ENCODE measurements around the gene CAP2.

CAP2 gene, protein sequence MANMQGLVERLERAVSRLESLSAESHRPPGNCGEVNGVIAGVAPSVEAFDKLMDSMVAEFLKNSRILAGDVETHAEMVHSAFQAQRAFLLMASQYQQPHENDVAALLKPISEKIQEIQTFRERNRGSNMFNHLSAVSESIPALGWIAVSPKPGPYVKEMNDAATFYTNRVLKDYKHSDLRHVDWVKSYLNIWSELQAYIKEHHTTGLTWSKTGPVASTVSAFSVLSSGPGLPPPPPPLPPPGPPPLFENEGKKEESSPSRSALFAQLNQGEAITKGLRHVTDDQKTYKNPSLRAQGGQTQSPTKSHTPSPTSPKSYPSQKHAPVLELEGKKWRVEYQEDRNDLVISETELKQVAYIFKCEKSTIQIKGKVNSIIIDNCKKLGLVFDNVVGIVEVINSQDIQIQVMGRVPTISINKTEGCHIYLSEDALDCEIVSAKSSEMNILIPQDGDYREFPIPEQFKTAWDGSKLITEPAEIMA

DNA sequence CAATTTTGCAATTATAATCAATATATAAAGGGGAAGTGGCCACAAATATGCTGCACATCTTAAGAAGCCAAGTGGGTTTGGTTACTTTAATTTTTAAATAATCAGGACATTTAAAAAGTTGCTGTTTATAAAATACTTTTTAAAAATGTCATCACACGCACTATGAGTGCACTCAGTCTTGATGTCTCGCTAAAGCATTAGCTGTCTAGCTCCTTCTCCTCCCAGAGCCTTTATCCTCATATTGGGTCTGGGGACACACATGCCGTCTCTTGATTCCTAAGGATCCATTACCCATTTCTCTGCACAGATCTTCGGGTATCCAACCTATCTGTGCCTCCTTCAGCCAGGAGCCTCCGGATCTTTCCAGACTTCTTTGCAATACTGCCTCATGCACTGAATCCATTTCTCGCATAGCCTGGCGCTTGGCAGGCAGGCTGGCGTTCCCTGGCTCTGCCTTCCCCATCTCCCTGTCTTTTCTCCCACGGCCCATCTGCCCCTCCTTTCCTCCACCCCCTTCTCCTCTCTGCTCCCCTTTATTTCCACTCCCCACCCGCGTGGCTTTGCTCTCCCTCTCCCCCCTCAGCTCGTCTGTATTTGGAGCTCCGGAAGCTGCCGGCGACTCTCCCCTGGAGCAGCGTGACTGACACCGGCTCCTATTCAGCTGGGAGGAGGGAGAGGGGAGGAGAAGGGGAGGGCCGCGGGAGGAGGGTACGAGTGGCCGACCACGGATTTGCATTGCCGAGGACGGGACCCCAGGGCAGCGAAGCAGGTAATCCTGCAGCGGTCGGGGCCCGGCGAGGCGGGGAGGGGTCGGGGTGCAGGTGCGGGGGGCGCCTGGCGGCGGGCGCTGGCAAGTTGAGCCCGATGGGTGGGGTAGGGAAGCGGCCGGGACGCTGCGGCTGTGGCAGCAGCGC, at the start of gene CAP2:
CAP2 (plus strand) TSS at position 618 of the 914 bp plus-strand sequence. CDS start 27,961 bp downstream, outside the sequence.
- peak; percentile 70 for DNase-seq

DNA sequence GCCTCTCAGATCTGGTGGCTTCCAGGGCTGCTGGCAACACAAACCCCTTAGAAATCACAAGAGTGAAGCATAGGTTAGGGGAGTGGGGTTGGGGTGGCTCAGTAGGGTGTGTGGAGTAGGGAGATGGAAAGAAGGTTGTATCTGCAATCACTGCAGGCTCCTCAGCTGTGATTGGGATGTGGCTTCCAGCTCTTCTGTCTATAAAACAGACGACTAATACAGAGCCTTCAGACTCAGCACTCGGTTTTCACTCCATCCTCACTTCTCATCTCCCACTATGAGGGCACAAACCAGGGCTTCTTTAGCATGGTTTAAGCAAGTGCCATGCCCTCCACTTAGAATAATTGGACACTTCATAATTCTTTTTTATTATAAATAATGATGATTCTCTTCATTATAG, 46.4 kb upstream of the CAP2 start:
- no peak for DNase-seq

DNA sequence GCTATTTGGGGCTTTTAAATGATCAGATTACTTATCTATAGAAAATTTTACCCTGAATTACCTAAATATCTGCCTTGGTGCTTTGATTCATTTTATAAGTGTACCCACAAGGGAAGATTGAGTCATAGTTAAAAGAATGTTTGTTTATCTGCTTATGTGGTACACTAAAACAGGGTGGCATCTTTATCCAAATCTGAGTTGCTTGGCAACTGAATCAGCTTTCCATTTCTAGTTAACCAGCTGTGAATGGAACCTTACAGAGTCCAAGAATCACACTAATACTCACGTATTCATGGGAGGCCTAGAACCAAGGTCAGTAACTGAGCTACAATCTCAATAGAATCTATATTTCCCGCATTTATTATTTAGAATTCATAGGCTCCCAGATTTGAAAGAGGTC, 44.0 kb upstream of the CAP2 start:
- DNase-seq: no peak

DNA sequence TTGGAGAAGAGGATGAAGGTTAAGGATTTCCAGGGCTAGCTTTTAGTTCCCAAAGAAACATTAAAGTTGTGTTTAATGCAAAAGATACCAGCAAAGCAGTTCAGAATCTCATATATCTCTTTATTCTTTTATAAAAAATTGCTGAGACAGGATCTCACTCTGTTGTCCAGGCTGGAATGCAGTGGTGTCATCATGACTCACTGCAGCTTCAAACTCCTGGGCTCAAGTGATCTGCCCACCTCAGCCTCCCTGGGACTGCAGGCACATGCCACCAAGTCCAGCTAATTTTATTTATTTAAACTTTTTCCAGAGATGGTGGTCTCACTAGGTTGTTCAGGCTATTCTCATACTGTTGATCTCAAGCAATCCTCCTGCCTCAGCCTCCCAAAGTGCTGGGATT, 41.1 kb upstream of the CAP2 start:
- DNase-seq: no peak

DNA sequence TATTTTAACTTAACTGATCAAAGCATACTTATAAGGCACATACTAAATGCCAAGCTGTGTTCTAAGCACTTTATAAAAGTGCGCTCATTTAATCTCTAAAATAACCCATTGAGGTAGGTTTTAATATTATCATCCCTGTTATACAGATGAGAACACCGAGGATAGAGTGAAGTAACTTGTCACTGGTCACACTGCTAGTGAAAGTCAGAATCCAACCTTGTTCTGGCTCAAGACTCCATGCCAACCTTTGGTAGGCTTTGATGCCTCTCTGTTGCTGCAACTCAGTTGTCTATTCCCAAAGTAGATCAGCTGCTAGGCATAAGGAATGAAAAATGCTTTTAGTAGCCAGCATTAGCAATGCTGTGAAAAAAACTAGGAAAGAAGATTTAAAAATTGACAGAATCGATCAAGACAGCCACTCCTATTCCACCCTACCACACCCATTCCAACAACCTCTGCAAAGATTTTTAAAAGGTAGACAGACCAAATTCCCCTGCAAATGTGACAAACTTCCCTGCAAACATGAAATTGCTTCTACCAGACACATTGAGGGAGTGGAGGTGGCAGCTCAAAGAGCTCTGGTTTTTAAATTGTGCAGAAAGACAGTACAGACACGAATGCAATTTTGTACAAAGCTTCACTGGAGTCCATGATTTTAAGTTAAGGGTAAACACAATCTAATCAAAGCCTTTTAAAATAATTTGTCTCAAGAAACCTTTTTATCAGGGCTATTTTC, 39.8 kb upstream of the CAP2 start:
- DNase-seq: no peak

DNA sequence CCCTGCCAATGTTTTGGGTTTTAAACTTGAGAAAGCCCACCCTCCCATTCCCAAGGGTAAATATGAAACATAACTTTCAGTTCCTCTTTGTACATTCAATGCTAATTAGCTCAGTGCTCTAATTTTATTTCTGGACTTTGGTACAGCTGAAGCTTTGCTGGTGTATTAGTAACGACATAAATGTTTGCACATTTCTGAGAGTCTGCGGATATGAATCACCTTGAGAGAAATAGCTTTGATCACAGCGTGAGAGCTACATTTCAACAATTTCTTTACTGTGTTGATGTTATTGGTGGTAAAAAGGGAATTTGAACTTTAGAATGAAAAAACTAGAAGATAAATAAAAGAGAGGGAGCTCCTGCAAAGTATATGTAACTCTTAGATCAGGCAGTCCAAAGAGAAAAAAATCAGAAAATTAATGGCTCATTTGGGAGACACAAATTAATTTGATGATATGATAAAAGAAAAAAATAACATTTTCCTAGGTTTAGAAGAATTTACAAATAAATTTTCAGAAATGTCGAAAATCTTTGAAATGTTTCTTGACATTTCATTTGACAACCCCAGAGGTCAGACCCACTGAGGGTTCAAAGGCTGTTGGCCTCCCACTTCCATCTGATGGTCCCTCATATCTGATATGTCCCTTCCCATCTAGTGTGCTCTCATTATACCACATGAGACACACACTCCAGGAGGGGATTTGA, 38.5 kb upstream of the CAP2 start:
- no peak for DNase-seq

DNA sequence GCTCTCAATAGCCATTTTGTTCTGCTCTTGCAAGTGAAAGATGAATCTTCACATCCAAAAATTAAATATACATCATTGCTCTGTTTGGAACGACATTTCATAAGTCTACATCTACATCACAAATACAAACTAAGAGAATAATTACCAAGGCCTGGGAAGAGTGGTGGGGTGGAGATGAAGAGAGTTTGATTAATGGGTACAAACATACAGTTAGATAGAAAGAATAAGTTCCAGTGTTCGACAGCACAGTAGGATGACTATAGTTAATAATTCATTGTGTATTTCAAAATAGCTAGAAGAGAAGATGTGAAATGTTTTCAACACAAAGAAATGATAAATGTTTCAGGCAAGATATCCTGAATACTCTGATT, 38.0 kb upstream of the CAP2 start:
- no peak for DNase-seq

DNA sequence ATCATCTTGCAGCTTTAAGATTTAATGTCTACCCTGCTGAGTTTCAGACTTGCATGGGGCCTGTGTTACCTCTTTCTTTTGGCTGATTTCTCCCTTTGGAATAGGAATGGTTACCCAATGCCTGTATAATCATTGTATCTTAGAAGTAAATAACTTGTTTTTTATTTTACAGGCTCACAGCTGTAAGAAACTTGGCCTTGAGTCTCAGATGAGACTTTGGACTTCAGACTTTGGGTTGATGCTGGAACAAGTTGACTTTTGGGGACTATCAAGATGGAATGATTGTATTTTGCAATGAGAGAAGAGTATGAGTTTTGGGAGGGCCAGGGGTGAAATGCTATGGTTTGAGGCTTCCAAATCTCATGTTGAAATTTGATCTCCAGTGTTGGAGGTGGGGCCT, 34.9 kb upstream of the CAP2 start:
- no peak for DNase-seq

DNA sequence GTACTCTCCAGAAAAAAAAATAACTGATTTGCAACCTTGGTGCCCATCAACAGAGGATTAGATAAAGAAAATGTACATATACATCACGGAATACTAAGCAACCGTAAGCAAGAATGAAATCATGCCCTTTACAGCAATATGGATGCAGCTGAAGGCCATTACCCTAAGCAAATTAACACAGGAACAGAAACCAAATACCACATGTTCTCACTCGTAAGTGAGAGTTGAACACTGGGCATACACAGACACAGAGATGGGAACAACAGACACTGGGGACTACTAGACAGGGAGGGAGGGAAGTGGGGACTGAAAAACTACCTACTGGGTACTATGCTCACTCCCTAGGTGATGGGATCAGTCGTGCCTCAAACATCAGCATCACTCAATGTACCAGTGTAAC, 32.8 kb upstream of the CAP2 start:
- DNase-seq: no peak

DNA sequence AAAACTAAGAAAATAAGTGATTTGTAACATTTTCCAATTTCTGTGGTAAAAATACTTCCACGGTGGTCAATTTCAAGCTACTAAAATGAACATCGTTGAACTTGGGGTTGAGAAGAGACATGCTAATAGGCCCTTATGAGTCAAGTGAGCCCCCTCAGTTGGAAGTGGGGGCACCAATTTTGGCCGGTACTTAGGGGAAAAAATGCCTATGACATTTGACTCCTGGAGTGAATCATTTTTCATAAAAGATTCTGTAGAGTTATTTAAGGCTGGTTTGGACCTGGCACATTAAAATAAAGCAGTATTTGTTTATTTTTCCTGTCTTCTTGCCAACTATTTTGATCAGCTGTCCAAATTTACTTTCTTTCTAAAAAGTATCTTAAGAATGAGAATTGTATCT, 32.4 kb upstream of the CAP2 start:
- no peak for DNase-seq

DNA sequence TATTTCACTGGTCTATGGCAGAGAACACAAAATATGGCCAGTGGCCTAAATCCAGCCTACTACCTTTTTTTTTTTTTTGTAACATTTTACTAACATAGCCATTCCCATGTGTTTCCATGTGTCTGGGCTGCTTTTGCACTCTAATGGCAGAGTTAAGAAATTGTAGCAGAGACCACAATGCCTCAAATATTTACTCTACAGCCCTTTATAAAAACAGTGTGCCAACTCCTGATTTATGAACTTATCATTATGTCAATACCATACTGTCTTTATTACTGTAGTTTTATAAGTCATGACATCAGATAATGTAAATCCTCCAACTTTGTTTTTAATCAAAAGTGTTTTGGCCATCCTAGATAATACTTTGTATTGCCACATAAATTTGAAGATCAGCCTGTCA, 27.4 kb upstream of the CAP2 start:
- no peak for DNase-seq

DNA sequence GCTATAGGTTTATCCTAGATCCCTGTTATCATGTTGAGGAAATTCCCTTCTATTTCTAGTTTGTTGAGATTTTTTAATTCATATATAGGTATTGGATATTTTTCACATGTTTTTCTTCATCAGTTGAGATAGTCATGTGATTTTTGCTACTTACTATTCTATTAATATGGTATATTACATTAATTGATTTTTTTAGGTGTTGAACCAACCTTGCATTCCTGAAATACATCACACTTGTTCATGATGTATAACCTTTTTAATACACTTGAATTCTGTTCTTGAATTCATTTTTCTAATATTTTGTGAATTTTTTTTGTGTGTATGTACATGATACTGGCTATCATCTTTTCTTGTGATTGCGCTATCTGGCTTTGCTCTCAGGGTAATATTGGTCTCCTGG, 25.5 kb upstream of the CAP2 start:
- no peak for DNase-seq

DNA sequence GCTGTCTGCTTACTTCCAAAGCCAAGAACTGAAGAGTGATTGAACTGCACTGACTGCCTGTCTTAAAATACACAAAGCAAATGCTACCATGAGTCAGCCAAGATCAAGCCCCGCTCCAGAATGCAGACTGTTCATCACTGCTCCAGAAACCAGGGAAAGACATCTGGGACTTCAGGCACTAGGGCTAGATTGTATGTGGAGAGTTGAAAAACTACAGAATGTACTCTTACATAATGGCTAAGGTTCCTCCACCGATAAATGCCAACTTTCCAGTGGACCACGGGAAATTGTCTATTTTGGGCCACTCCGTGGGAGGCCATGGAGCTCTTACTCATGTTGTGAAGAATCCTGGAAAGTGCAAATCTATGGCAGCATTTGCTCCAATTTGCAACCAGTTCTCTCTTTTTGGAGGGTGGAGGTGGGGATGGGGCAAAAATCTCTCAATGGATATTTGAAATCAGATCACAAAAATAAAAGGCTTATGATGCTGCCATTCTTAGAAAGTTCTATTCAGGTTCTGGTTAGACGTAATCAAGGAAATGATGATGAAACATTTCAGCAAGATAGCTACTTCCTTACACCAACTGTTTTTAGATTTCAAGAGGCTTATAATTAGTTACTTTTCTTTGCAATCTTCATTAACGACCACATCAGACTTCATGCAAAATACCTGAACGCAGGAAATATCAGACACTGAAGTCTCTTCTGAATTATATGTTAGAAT, 11.8 kb upstream of the CAP2 start:
- DNase-seq: no peak

DNA sequence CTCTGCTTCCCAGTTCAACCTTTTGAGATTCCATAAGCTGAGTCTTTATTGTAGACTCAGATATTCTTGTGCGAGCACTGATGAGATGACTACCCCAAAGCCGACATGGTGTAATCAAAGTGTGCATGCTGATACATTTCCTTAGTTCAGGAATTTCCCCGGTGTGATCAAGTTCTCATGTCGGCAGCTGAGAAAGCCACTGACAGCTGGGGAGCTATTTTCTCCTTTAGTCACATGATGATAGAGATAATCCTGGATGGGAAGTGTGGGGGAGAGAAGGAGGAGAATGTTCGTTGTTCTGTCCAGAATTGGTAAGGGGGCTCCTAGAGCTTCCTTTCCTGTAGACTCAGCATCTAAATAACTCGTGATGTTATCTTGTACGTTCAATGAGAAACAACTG, 7.7 kb upstream of the CAP2 start:
- no peak for DNase-seq

DNA sequence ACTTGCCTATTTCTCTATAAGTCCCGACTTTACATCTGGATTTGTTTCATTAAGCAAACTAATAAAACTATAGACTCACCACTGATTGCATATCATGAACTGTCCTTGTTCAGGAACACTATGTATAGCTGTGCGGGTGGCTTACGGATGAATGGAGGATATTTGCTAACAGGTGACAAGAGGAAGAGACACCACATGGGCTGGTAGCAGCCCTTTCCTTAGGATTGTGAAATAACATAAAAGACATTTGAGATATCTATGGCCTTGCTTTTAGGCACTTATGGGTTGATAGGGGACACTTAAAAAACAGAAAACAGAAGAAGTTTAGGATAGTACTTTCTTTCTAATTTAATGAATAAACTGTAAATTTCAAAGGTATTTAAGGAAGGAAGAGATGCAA, 5.0 kb upstream of the CAP2 start:
- no peak for DNase-seq

DNA sequence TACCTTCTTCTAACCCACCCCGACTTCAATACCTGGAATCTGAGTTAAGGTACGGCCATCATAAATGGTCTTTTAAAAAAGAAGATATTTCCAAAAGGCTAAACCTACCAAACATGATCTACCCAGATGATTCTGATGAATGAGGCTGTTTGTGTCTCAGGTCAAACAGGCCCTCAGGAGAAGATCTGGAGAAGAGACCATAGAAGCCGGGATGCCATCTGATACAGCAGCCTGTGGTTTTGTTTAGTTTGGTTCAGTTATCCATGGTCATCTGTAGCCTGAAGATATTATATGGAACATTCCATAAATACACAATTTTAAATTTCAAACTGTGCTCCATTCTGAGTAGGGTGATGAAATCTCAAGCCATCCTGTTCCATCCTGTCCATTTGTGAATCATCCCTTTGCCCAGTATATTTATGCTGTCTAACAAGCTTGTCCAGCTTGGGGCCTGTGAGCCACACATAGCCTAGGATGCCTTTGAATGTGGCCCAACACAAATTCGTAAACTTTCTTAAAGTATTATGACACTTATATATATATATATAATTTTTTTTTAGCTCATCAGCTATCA, 4.0 kb upstream of the CAP2 start:
- DNase-seq: no peak

DNA sequence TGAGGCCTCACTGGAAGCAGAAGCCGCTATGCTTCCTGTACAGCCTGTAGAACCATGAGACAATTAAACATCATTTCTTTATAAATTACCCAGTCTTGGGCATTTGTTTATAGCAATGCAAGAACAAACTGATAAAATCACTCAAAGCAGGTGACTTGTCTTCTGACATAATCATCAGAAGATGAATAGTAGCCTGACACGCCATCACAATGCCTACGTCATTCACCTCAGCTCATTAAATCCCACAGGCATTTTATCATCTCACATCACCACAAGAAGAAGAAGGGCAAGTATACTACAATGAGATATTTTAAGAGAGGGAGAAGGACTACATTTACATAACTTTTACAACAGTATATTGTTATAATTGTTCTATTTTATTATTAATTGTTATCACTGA, 3.1 kb upstream of the CAP2 start:
- no peak for DNase-seq

DNA sequence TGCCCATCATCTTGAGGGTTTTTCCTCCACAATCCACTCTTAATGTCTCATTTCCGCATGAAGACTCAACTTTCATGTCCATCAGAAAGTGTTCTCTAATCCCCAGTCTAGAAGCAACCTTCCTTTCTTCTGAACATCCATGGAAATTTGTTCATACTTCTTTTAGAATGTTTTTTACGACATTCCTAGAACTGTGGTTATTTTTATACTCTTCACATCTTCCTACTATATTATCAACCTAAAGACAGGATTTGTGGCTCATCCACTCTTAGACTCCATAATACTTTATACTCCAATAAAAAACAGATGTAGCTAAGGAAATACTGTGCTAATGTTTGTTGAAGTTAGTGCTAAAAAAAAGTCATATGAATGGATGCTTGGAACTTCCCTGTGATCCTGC, 1.4 kb upstream of the CAP2 start:
- no peak for DNase-seq

DNA sequence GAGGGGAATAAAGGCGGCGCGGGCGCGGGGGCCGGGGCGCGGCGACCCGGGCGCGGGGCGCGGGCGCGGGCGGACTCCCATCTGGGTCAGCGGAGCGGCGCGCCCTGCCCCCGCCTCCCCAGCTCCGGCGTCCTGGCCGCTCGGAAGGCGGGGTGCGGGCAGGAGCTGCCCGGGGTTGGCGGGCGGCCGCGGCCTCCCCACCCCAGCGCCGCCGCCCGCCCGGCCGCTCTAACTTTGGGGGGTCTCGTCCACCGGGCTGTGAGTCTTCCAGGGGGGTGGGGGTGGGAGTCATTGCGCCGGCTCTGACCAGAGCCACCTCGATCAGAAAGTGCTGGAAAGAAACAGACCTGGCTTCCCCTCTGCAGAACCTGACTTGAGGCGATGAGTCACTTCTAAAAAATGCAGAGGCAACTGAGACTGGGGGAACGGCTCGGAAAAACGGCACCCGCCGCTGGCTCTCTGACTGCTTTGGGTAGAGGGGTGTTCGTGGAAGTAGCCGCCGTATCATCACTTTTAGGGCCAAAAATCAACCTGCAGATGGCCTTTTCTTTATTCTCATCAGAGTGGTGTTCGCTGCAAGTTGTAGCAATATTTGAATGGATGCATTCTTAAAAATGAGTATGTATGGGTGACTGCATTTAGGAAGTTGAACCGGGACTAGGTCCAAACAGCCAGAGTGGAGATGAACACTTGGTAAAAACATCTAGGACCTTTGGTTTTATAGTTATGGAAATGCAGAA, 667 bp downstream of the CAP2 start:
- DNase-seq: no peak

DNA sequence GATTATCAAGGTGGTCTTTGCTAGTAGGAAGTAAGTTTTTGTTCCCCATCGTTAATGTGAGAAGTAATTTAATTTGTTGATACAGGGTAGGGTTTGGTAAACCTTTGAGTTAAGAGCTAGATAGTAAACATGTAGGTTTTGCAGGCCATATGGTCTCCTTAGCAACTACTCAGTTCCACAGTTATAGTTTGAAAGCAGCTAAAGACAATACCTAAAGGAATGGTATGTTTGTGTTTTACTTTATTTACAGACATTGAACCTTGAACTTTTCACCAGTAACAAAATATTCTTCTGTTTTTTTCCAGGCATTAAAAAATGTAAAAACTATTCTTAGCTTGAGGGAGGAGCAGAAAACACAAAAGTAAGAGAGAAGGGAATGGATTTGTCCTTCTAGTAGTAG, 1.7 kb downstream of the CAP2 start:
- no peak for DNase-seq

DNA sequence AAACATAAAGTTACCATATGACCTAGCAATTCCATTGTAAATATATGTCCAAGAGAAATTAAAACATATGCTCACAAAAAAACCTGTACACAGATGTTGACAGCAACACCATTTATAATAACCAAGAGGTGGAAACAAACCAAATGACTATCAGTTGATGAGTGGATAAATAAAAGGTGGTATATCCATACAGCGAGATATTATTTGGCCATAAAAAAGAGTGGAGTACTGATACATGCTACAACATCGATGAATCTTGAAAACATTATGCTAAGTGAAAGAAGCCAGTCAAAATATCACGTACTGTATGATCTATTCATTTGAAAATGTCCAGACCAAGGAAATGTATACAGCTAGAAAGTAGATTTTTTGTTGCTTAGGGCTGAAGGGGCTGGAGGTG, 2.9 kb downstream of the CAP2 start:
- no peak for DNase-seq
